Caki2 (cell line): ENCODE data around the gene ATP6V1C2. TPM values are rescaled to one million over a fixed set of nuclear protein-coding genes. Genes with fewer than 3 reads are reported as not detected.

Experiments
- total RNA-seq: library from RNA; depleted of rRNA; stranded (reverse); fragments of >200 nt; shearing (Covaris generic); gene quantifications from 2 replicates; pipeline ENCODE4 v1.2.3, GENCODE V29; 2014; ENCODE audit warnings: low replicate concordance; rRNA removed

ATP6V1C2 gene
- total RNA-seq, 1 experiment from 2014 or later, result not detected

Other genes starting within 250 kb of the ATP6V1C2 start
- 16.3 and 26.3 TPM in 2 replicates for gene NOL10, start 31.7 kb upstream of the ATP6V1C2 start, total RNA-seq
- 425 and 548 TPM in 2 replicates for gene PDIA6, start 91.2 kb downstream of the ATP6V1C2 start, total RNA-seq
- 0.17 TPM in 1 of 2 replicates, not detected in the other for gene KCNF1, start 190.3 kb downstream of the ATP6V1C2 start, total RNA-seq